ENCODE data around the gene COL12A1.
A peak's percentile ranks its signal among the peaks of the same experiment; 100 is the strongest.
"Not testable (repeated sequence)": the region's sequence is repeated elsewhere in the genome, so short reads cannot be mapped to it uniquely, and the experiment has no call there.

COL12A1 gene

GRCh38 chr6:75211920-75212590 is 6.2 kb upstream of the COL12A1 start:
- DNase-seq = no peak

- peak; percentile 65 to 70 for DNase-seq
Measured at GRCh38 chr6:75210885-75211739, 5.3 kb upstream of the COL12A1 start.

- DNase-seq = no peak
Measured at GRCh38 chr6:75209184-75209723, 3.4 kb upstream of the COL12A1 start.

- DNase-seq = peak; percentile 60 to 64
Measured at GRCh38 chr6:75208298-75209183, 2.7 kb upstream of the COL12A1 start.

GRCh38 chr6:75206576-75207342 is 906 bp upstream of the COL12A1 start:
- no peak for DNase-seq

- DNase-seq = peak; percentile 12 to 14
Measured at GRCh38 chr6:75204959-75205775, 686 bp downstream of the COL12A1 start.

GRCh38 chr6:75204217-75204958 is 1.5 kb downstream of the COL12A1 start:
- peak; percentile 28 to 69 for DNase-seq

- no peak for DNase-seq
Measured at GRCh38 chr6:75203721-75204120, 2.1 kb downstream of the COL12A1 start.

- DNase-seq = no peak
Measured at GRCh38 chr6:75202676-75203131, 3.1 kb downstream of the COL12A1 start.

- DNase-seq = peak; percentile 35 to 64
Measured at GRCh38 chr6:75201901-75202672, 3.8 kb downstream of the COL12A1 start.

GRCh38 chr6:75201021-75201420 is 4.8 kb downstream of the COL12A1 start:
- DNase-seq = no peak

GRCh38 chr6:75199889-75200288 is 6.0 kb downstream of the COL12A1 start:
- no peak for DNase-seq

GRCh38 chr6:75196081-75196687 is 9.7 kb downstream of the COL12A1 start:
- no peak for DNase-seq

- DNase-seq = no peak
Measured at GRCh38 chr6:75188221-75188925, 17.5 kb downstream of the COL12A1 start.

GRCh38 chr6:75186581-75186980 is 19.3 kb downstream of the COL12A1 start:
- DNase-seq = not testable (repeated sequence)

GRCh38 chr6:75183099-75183541 is 22.7 kb downstream of the COL12A1 start:
- DNase-seq = no peak

GRCh38 chr6:75180864-75181263 is 25.0 kb downstream of the COL12A1 start:
- no peak for DNase-seq

GRCh38 chr6:75178757-75179156 is 27.1 kb downstream of the COL12A1 start:
- no peak for DNase-seq
